ENCODE data around the gene RNF39.
"Not testable (repeated sequence)": the region's sequence is repeated elsewhere in the genome, so short reads cannot be mapped to it uniquely, and the experiment has no call there.

RNF39 gene

GRCh38 chr6:30075094-30075789 is at the start of gene RNF39:
Gene RNF39, minus strand, starts transcription at chr6:30075769. Its CDS starts 184 bp downstream, at chr6:30075585.
- no peak for FAIRE-seq

GRCh38 chr6:30122515-30122914 is 46.9 kb upstream of the RNF39 start:
- FAIRE-seq, result no peak

- no peak for FAIRE-seq
Measured at GRCh38 chr6:30121446-30122366, 46.1 kb upstream of the RNF39 start.

- not testable (repeated sequence) for FAIRE-seq
Measured at GRCh38 chr6:30118691-30119090, 43.1 kb upstream of the RNF39 start.

GRCh38 chr6:30116724-30117123 is 41.2 kb upstream of the RNF39 start:
- no peak for FAIRE-seq

GRCh38 chr6:30113841-30114240 is 38.3 kb upstream of the RNF39 start:
- FAIRE-seq, result no peak

- FAIRE-seq, result no peak
Measured at GRCh38 chr6:30113003-30113759, 37.6 kb upstream of the RNF39 start, which contains the start of gene TRIM31. Gene TRIM31, minus strand, starts transcription at chr6:30113090. Its CDS starts 285 bp downstream, at chr6:30112805.

GRCh38 chr6:30112402-30112994 is 36.9 kb upstream of the RNF39 start:
- FAIRE-seq, result no peak

GRCh38 chr6:30111266-30111856 is 35.8 kb upstream of the RNF39 start:
- no peak for FAIRE-seq

GRCh38 chr6:30104661-30105060 is 29.1 kb upstream of the RNF39 start:
- FAIRE-seq, result no peak

- FAIRE-seq, result no peak
Measured at GRCh38 chr6:30103872-30104179, 28.3 kb upstream of the RNF39 start.

- no peak for FAIRE-seq
Measured at GRCh38 chr6:30102970-30103871, 27.7 kb upstream of the RNF39 start.

GRCh38 chr6:30102414-30102969 is 26.9 kb upstream of the RNF39 start:
- no peak for FAIRE-seq

GRCh38 chr6:30101444-30102413 is 26.2 kb upstream of the RNF39 start:
- FAIRE-seq, result no peak

- no peak for FAIRE-seq
Measured at GRCh38 chr6:30100585-30101443, 25.2 kb upstream of the RNF39 start.

GRCh38 chr6:30100154-30100553 is 24.6 kb upstream of the RNF39 start:
- no peak for FAIRE-seq

- FAIRE-seq, result no peak
Measured at GRCh38 chr6:30097902-30098768, 22.6 kb upstream of the RNF39 start.

GRCh38 chr6:30096829-30097228 is 21.3 kb upstream of the RNF39 start:
- no peak for FAIRE-seq
